Measurements from ENCODE around the gene MARCHF5.
"Not testable (repeated sequence)": the region's sequence is repeated elsewhere in the genome, so short reads cannot be mapped to it uniquely, and the experiment has no call there.

The MARCHF5 gene

GRCh38 chr10:92323079-92323478 lies 32.1 kb downstream of the MARCHF5 start:
- H3K27ac ChIP-seq = no peak overlapping the region
- peaks cover 5% of the 10 kb centered on the region; the same call in 1 of the 2 replicates for H3K36me3 ChIP-seq (ENCODE audit: insufficient read depth, low read length)
- no peak for TF ChIP-seq POLR2AphosphoS5 (IDR thresholded peaks at IDR 0.05; ENCODE audit: borderline replicate concordance, low read depth, low read length)
- no peak for TF ChIP-seq FOXP2 (optimal IDR thresholded peaks at IDR 0.05; ENCODE audit: control extremely low read depth, extremely low read length, insufficient read depth)
- no peak for TF ChIP-seq EZH2 (IDR thresholded peaks at IDR 0.05)
- DNase-seq (ENCODE audit: low read depth, low spot score) = no peak
- no peaks in the 10 kb centered on the region for H3K9me3 ChIP-seq (ENCODE audit: low read depth, low read length)
- no peak overlapping the region for H3K9ac ChIP-seq (ENCODE audit: insufficient read length)
- no peak overlapping the region for H3K4me3 ChIP-seq

DNA sequence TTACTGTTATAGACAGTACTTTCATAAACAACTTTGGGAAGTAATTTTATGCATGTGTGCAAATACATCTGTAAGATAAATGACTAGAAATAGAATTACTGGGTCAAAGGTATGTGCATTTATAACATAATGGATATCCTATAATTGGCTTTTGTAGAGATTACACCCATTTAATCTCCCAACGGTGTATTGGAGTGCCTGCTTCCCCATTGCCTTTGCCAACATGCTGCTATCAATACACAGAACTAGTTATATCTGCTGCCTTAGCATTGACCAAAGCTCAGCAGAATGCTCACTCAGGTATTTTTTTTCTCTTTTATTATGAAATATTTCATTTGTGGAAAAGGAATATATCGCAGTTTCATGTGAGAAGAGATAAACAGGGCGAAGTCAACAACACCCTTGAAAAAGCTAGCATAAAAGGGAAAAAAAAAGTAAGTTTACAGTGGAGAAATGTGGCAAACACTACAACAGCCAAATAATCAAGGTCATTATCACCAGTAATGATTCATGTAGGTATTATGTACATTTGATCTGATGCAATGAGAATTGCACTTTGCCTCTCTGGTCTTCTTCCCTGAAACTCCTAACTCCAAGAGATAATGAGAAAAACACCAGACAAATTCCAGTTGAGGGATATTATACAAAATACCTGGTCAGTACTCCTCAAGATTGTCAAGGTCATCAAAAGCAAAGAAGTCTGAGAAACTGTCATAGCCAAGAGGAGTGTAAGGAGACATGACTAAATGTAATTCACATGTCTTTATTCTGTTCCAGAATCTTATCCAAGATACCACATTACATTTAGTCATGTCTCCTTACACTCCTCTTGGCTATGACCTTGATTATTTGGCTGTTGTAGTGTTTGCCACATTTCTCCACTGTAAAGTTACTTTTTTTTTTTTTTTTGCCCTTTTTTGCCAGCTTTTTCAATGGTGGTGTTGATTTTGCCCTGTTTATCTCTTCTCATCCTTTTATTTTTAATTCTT lies 36.8 kb downstream of the MARCHF5 start:
- TF ChIP-seq FOXP2 (optimal IDR thresholded peaks at IDR 0.05; ENCODE audit: control extremely low read depth, extremely low read length, insufficient read depth) (no peak), POLR2AphosphoS5 (IDR thresholded peaks at IDR 0.05; ENCODE audit: borderline replicate concordance, low read depth, low read length) (no peak), EZH2 (IDR thresholded peaks at IDR 0.05) (no peak)
- Histone ChIP-seq H3K4me3 (no peak overlapping the region), H3K9me3 (ENCODE audit: low read depth, low read length) (no peaks in the 10 kb centered on the region), H3K9ac (ENCODE audit: insufficient read length) (no peak overlapping the region), H3K36me3 (ENCODE audit: insufficient read depth, low read length) (no peaks in the 10 kb centered on the region), H3K27ac (no peak overlapping the region)
- no peak for DNase-seq (ENCODE audit: low read depth, low spot score)

DNA sequence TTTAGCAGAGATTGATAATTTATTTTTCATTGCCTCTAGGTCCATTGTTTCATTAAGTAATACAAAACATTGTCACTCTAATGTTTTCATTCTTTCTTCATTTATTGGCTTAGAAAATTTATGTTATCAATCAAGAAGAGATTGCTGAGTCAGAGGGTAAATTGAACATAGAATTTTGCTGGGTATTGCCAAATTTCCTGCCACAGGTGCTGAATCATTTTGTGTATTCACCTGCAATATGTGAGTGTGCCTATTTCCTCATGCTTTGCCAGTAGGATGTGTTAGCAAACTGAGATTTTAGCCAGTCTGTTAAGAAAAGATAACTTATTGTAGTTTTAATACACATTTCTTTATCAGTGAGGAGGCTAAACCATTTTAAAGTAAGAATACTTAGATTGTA lies 38.0 kb downstream of the MARCHF5 start:
- Histone ChIP-seq H3K9ac (ENCODE audit: insufficient read length) (no peak overlapping the region), H3K9me3 (ENCODE audit: low read depth, low read length) (no peaks in the 10 kb centered on the region), H3K4me3 (no peak overlapping the region), H3K36me3 (ENCODE audit: insufficient read depth, low read length) (no peaks in the 10 kb centered on the region), H3K27ac (no peak overlapping the region)
- no peak for TF ChIP-seq FOXP2 (optimal IDR thresholded peaks at IDR 0.05; ENCODE audit: control extremely low read depth, extremely low read length, insufficient read depth)
- no peak for TF ChIP-seq POLR2AphosphoS5 (IDR thresholded peaks at IDR 0.05; ENCODE audit: borderline replicate concordance, low read depth, low read length)
- no peak for TF ChIP-seq EZH2 (IDR thresholded peaks at IDR 0.05)
- no peak for DNase-seq (ENCODE audit: low read depth, low spot score)

DNA sequence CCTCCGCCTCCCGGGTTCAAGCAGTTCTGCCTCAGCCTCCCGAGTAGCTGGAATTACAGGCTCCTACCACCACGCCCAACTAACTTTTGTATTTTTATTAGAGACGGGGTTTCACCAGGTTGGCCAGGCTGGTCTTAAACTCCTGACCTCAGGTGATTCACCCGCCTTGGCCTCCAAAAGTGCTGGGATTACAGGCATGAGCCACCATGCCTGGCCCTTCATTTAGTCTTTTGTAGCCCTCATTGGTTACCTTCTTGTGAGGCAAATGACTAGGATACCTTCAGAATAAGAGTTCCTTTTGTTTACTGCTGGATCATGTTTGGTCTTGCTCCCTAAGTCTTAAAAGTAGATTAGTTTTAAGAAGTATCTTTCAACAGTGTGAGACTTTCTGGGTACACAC lies 39.0 kb downstream of the MARCHF5 start:
- H3K9me3 ChIP-seq (ENCODE audit: low read depth, low read length); H3K4me3 ChIP-seq; DNase-seq (ENCODE audit: low read depth, low spot score); H3K9ac ChIP-seq (ENCODE audit: insufficient read length); H3K27ac ChIP-seq; H3K36me3 ChIP-seq (ENCODE audit: insufficient read depth, low read length): not testable (repeated sequence)

DNA sequence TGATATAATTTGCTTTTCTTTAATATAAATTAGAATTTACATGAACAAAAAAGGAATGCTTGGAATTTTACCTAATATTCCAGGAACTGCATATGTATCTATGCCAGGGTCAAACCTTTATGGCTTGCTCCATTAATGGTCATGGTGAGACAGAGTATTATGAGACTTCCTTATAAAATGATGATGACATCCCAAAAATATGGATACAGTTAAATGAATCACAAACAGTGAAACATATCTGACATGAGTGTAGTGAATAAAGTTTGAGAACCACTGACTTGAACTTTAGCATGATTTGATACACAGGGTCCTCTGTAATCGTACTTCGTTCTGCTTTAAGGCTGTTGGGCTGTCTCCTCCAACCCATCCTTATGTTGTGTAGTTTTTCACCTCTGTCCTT lies 51.8 kb downstream of the MARCHF5 start:
- no peaks in the 10 kb centered on the region; the same call in 1 of the 2 replicates for H3K36me3 ChIP-seq (ENCODE audit: insufficient read depth, low read length)
- no peaks in the 10 kb centered on the region for H3K9me3 ChIP-seq (ENCODE audit: low read depth, low read length)
- H3K4me3 ChIP-seq = no peak overlapping the region
- DNase-seq (ENCODE audit: low read depth, low spot score) = no peak
- TF ChIP-seq FOXP2 (optimal IDR thresholded peaks at IDR 0.05; ENCODE audit: control extremely low read depth, extremely low read length, insufficient read depth) = no peak
- no peak for TF ChIP-seq POLR2AphosphoS5 (IDR thresholded peaks at IDR 0.05; ENCODE audit: borderline replicate concordance, low read depth, low read length)
- TF ChIP-seq EZH2 (IDR thresholded peaks at IDR 0.05) = no peak
- no peak overlapping the region for H3K9ac ChIP-seq (ENCODE audit: insufficient read length)
- no peak overlapping the region for H3K27ac ChIP-seq

DNA sequence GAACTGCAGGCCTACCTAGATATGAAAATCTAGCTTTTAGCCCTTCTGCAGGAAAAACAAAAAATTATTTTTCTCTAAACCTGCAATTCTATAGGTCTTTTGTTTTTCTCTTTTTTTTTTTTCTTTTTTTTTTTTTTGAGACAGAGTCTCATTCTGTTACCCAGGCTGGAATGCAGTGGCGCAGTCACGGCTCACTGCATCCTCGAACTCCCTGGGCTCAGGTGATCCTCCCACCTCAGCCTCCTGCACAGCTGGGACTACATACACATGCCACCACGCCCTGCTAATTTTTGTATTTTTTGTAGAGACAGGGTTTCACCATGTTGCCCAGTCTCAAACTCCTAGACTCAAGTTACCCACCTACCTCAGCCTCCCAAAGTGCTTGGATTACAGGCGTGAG lies 54.6 kb downstream of the MARCHF5 start:
- DNase-seq (ENCODE audit: low read depth, low spot score); H3K4me3 ChIP-seq; H3K27ac ChIP-seq; H3K36me3 ChIP-seq (ENCODE audit: insufficient read depth, low read length); H3K9me3 ChIP-seq (ENCODE audit: low read depth, low read length); H3K9ac ChIP-seq (ENCODE audit: insufficient read length): not testable (repeated sequence)

DNA sequence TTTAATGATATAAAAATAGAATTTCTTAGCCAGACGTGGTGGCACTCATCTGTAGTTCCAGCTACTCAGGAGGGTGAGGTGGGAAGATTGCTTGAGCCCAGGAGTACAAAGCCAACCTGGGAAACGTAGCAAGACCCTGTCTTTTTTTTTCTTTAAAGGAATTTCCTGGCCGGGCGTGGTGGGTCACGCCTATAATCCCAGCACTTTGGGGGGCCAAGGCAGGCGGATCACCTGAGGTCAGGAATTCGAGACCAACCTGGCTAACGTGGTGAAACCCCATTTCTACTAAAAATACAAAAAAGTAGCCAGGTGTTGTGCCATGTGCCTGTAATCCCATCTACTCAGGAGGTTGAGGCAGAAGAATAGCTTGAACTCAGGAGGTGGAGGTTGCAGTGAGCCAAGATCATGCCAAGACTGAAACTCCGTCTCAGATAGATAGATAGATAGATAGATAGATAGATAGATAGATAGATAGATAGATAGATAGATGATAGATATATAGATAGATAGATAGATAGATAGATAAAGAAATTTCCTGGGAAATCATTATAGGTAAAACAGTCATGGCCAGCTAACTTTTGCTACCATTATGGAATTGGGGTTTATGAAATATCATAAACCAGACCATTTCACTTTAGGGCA lies 56.2 kb downstream of the MARCHF5 start:
- not testable (repeated sequence) for DNase-seq (ENCODE audit: low read depth, low spot score); H3K9ac ChIP-seq (ENCODE audit: insufficient read length); H3K9me3 ChIP-seq (ENCODE audit: low read depth, low read length); H3K36me3 ChIP-seq (ENCODE audit: insufficient read depth, low read length); H3K4me3 ChIP-seq; H3K27ac ChIP-seq

DNA sequence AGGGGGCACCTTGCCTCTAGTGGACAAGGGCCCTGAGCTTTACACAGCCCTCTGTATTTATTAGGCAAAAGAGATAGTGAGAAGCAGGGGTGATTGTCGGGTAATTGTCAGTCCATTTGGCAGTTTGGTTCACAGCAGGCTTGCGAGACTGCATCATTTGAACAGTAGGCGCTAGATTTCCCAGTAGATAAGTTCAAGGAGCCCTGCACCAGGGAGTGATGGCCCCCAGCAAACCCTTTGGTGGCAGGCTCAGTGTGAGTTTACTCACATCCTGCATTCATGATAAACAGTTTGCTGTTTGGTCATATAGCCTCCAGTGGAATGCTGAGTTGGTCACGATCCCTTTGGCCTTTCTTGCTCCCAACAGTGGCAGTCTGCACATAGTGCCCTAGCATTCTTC lies 59.4 kb downstream of the MARCHF5 start:
- no peaks in the 10 kb centered on the region for H3K9me3 ChIP-seq (ENCODE audit: low read depth, low read length)
- no peak overlapping the region for H3K4me3 ChIP-seq
- TF ChIP-seq EZH2 (IDR thresholded peaks at IDR 0.05) (no peak), FOXP2 (optimal IDR thresholded peaks at IDR 0.05; ENCODE audit: control extremely low read depth, extremely low read length, insufficient read depth) (no peak), POLR2AphosphoS5 (IDR thresholded peaks at IDR 0.05; ENCODE audit: borderline replicate concordance, low read depth, low read length) (no peak)
- DNase-seq (ENCODE audit: low read depth, low spot score) = no peak
- no peak overlapping the region for H3K27ac ChIP-seq
- H3K9ac ChIP-seq (ENCODE audit: insufficient read length) = no peak overlapping the region
- no peaks in the 10 kb centered on the region for H3K36me3 ChIP-seq (ENCODE audit: insufficient read depth, low read length)

- TF ChIP-seq FOXP2 (optimal IDR thresholded peaks at IDR 0.05; ENCODE audit: control extremely low read depth, extremely low read length, insufficient read depth) (no peak), POLR2AphosphoS5 (IDR thresholded peaks at IDR 0.05; ENCODE audit: borderline replicate concordance, low read depth, low read length) (no peak), EZH2 (IDR thresholded peaks at IDR 0.05) (no peak)
- H3K27ac ChIP-seq = no peak overlapping the region
- no peak for DNase-seq (ENCODE audit: low read depth, low spot score)
- H3K9me3 ChIP-seq (ENCODE audit: low read depth, low read length) = no peaks in the 10 kb centered on the region
- no peaks in the 10 kb centered on the region for H3K36me3 ChIP-seq (ENCODE audit: insufficient read depth, low read length)
- no peak overlapping the region for H3K4me3 ChIP-seq
- H3K9ac ChIP-seq (ENCODE audit: insufficient read length) = no peak overlapping the region
These were observed 63.6 kb downstream of the MARCHF5 start for GRCh38 chr10:92354587-92354986.
